ENCODE measurements around the gene CCDC32. TPM values are rescaled to one million over a fixed set of nuclear protein-coding genes. Genes with fewer than 3 reads are reported as not detected.
A peak's percentile ranks its signal among the peaks of the same experiment; 100 is the strongest.

CCDC32 gene
- total RNA-seq, 1 donor from 2014 or later: 28.3 TPM

DNA sequence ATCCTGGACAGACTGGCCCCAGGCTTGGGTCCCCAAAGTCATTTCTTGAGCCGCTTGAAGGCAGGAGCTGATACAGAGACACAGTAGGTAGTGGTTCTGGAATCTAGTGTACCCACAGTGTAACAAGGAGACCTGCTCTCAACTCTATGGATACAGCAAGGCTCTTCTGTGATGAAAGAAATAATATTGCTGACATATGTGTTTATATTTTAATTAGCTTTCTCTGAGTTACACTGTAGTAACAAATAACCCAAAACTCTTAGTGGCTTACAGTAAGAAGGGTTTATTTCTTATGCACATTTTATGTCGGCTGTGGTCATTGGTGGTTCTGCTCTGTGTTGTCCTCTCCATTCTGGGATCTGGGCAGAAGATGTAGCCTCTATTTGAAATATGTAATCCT, 48.5 kb downstream of the CCDC32 start:
- peaks cover 4% of the 10 kb centered on the region for H3K27me3 Mint-ChIP-seq (ENCODE audit: unreplicated experiment)
- no peaks in the 10 kb centered on the region for H3K9me3 Mint-ChIP-seq (ENCODE audit: unreplicated experiment)
- TF ChIP-seq, protein P1, sequence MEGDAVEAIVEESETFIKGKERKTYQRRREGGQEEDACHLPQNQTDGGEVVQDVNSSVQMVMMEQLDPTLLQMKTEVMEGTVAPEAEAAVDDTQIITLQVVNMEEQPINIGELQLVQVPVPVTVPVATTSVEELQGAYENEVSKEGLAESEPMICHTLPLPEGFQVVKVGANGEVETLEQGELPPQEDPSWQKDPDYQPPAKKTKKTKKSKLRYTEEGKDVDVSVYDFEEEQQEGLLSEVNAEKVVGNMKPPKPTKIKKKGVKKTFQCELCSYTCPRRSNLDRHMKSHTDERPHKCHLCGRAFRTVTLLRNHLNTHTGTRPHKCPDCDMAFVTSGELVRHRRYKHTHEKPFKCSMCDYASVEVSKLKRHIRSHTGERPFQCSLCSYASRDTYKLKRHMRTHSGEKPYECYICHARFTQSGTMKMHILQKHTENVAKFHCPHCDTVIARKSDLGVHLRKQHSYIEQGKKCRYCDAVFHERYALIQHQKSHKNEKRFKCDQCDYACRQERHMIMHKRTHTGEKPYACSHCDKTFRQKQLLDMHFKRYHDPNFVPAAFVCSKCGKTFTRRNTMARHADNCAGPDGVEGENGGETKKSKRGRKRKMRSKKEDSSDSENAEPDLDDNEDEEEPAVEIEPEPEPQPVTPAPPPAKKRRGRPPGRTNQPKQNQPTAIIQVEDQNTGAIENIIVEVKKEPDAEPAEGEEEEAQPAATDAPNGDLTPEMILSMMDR (IDR thresholded peaks at IDR 0.05): no peak
- DNase-seq (ENCODE audit: extremely low spot score, unreplicated experiment): no peak
- H3K36me3 Mint-ChIP-seq (ENCODE audit: unreplicated experiment): no peaks in the 10 kb centered on the region
- no peak overlapping the region for H3K27ac Mint-ChIP-seq (ENCODE audit: unreplicated experiment)
- no peak overlapping the region for H3K4me3 Mint-ChIP-seq (ENCODE audit: unreplicated experiment)
- peaks cover 9% of the 10 kb centered on the region for H3K4me1 Mint-ChIP-seq (ENCODE audit: unreplicated experiment)

DNA sequence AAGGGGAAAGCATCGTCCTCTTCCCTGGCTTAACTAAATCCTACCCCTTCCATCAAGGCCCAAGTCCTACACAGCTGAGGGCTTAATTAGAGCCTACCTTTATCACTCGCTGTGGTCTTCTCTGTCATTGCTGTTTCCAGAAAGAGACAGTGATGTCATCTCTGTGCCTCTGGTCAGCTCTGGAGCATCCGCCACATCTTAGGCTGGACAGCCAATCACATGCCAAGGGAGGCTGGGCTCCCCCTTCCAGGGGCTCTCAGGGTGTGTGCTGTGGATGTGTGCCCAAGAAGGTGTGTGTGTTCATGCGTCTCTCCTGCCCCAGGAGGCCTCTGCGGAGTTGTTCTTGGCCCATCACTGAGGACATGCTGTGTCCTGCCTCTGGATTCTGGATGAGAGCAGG, 51.2 kb downstream of the CCDC32 start:
- H3K4me1 Mint-ChIP-seq (ENCODE audit: unreplicated experiment): peaks cover 11% of the 10 kb centered on the region
- H3K4me3 Mint-ChIP-seq (ENCODE audit: unreplicated experiment): no peak overlapping the region
- H3K27ac Mint-ChIP-seq (ENCODE audit: unreplicated experiment): no peak overlapping the region
- H3K9me3 Mint-ChIP-seq (ENCODE audit: unreplicated experiment): no peaks in the 10 kb centered on the region
- H3K36me3 Mint-ChIP-seq (ENCODE audit: unreplicated experiment): no peaks in the 10 kb centered on the region
- TF ChIP-seq, protein P1 (IDR thresholded peaks at IDR 0.05): no peak
- DNase-seq (ENCODE audit: extremely low spot score, unreplicated experiment): peak; percentile 75
- H3K27me3 Mint-ChIP-seq (ENCODE audit: unreplicated experiment): peaks cover 13% of the 10 kb centered on the region

DNA sequence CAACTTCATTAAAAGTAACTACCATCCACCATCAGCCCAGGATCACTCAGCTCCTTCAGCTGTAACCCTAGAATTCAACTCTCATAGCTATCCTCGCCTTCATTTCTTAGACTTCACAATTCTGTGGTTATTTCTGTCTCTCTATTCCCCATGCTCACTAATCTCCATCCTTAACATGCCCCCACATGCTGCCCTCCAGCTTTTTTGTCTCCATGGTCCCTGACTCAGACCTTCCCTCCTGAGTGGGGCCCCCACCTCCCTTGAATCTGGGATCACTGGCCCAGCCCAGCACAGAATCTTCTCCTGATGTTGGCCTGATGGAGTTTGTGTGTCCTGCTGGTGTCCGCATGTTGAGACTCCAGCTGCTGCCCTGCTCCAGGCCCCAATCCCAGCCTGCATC, 52.4 kb downstream of the CCDC32 start:
- Mint-ChIP-seq H3K9me3 (ENCODE audit: unreplicated experiment) (no peaks in the 10 kb centered on the region), H3K4me1 (ENCODE audit: unreplicated experiment) (peaks cover 13% of the 10 kb centered on the region), H3K27me3 (ENCODE audit: unreplicated experiment) (peaks cover 13% of the 10 kb centered on the region), H3K4me3 (ENCODE audit: unreplicated experiment) (peak overlapping the region; percentile 71), H3K27ac (ENCODE audit: unreplicated experiment) (no peak overlapping the region), H3K36me3 (ENCODE audit: unreplicated experiment) (no peaks in the 10 kb centered on the region)
- peak; percentile 49 for DNase-seq (ENCODE audit: extremely low spot score, unreplicated experiment)
- TF ChIP-seq, protein P1 (IDR thresholded peaks at IDR 0.05): no peak

DNA sequence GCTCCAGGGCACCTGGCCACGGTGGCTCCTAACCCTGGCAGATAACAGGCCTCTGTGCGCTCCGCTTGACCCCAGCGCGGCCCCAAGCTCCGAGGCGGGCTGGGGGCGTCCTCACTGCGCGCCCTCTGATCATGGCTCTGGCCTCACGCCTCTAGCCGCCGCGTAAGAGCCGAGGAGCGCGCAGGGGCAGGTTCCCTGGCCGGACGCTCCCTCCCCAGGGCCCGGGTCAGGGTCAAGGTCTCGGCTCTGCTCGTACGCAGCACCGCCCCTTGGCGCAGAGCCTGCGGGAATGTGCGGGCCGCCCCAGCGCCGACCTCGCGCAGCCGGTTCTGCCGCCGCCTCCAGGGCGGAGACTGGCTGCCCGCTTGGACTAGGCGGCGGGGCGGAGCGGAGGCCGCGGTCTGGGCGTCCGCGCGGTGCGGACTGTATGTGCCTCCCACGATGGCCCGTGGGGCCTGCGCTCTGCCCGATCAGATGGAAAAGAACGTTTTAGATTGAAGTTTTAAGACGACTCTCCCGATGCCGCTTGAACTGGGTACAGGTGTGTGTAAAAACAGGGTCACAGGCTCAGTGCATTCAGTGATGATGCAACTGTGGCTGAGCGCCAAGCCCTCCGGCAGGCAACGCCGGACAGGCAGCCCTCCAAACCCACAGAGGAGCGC, 53.2 kb downstream of the CCDC32 start:
- Mint-ChIP-seq H3K27me3 (ENCODE audit: unreplicated experiment) (peaks cover 13% of the 10 kb centered on the region), H3K27ac (ENCODE audit: unreplicated experiment) (no peak overlapping the region)
- peak; percentile 85 for DNase-seq (ENCODE audit: extremely low spot score, unreplicated experiment)

DNA sequence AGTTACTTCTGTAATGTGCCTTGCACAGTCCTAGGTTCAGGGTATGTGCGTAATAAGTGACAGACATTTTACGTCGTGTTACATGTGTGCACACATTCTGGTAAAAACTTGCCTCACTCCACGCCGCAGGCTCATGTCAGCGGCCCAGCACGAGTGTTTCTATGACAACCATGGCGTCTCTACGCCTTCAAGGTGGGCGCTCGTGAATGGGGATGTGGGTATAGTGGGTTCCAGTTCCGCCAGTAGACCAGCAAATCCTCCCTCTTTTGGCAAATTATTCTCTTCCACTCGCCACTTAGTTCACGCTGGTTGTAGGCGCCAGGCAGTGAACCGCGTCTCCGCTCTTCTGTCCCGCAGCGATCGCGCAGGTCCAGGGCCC, 53.8 kb downstream of the CCDC32 start:
- Mint-ChIP-seq H3K4me1 (ENCODE audit: unreplicated experiment) (peaks cover 22% of the 10 kb centered on the region), H3K9me3 (ENCODE audit: unreplicated experiment) (no peaks in the 10 kb centered on the region), H3K27ac (ENCODE audit: unreplicated experiment) (no peak overlapping the region), H3K4me3 (ENCODE audit: unreplicated experiment) (peak overlapping the region; percentile 71), H3K36me3 (ENCODE audit: unreplicated experiment) (no peaks in the 10 kb centered on the region), H3K27me3 (ENCODE audit: unreplicated experiment) (peaks cover 13% of the 10 kb centered on the region)
- peak; percentile 60 for DNase-seq (ENCODE audit: extremely low spot score, unreplicated experiment)
- TF ChIP-seq, protein P1 (IDR thresholded peaks at IDR 0.05): no peak

More for the DNA sequence above, 53.2 kb downstream of the CCDC32 start:
- TF ChIP-seq, protein P1 (IDR thresholded peaks at IDR 0.05): no peak
- Mint-ChIP-seq H3K4me1 (ENCODE audit: unreplicated experiment) (peaks cover 20% of the 10 kb centered on the region), H3K36me3 (ENCODE audit: unreplicated experiment) (no peaks in the 10 kb centered on the region), H3K9me3 (ENCODE audit: unreplicated experiment) (no peaks in the 10 kb centered on the region), H3K4me3 (ENCODE audit: unreplicated experiment) (peak overlapping the region; percentile 71)
